Keratinocyte (primary cell): ENCODE data around the gene PTPRD.

Experiments
- EZH2 ChIP-seq: IDR thresholded peaks from one replicate; pipeline ENCODE4 v1.6.1; 2012; ENCODE audit warnings: inconsistent platforms, mild to moderate bottlenecking, low read length, moderate library complexity
- TF ChIP-seq, protein P1 (sequence below), 3 experiments: IDR thresholded peaks in 1 of 3; conservative IDR thresholded peaks in 1 of 3; optimal IDR thresholded peaks in 1 of 3; 2 replicates in 2 of 3; 3 replicates in 1 of 3; pipeline versions ENCODE3 to v1.5.1; 2011; ENCODE audit warnings: low read length in 3 of 3, mild to moderate bottlenecking in 3 of 3, moderate library complexity in 2 of 3, control low read depth in 1 of 3, inconsistent platforms in 1 of 3; ENCODE audit not compliant: insufficient read depth in 2 of 3; ENCODE audit errors: extremely low read depth in 1 of 3

DNA sequence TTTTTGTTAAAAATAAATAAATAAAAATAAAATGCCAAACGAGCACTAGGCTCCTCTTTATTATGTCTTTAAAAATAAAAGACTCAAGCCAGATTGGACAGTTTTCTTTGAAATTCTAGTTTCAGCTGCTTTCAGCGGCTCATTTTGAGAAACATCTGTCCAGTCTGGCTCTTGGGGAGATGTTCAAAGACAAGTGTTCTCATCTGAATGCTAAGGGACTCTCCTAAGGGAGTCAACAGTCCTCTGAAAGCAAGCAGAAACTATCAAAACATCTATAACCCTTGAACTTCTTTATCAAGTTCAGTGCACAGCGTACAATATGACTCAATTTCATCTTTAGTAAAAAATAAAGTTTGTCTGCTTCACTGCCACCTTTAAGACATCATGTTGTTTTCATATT is 1927.0 kb downstream of the PTPRD start:
- TF ChIP-seq, protein P1, sequence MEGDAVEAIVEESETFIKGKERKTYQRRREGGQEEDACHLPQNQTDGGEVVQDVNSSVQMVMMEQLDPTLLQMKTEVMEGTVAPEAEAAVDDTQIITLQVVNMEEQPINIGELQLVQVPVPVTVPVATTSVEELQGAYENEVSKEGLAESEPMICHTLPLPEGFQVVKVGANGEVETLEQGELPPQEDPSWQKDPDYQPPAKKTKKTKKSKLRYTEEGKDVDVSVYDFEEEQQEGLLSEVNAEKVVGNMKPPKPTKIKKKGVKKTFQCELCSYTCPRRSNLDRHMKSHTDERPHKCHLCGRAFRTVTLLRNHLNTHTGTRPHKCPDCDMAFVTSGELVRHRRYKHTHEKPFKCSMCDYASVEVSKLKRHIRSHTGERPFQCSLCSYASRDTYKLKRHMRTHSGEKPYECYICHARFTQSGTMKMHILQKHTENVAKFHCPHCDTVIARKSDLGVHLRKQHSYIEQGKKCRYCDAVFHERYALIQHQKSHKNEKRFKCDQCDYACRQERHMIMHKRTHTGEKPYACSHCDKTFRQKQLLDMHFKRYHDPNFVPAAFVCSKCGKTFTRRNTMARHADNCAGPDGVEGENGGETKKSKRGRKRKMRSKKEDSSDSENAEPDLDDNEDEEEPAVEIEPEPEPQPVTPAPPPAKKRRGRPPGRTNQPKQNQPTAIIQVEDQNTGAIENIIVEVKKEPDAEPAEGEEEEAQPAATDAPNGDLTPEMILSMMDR (optimal IDR thresholded peaks at IDR 0.05 in 1 of 3, IDR thresholded peaks at IDR 0.05 in 1 of 3, conservative IDR thresholded peaks at IDR 0.05 in 1 of 3; ENCODE audit: extremely low read depth in 1 of 3, insufficient read depth in 2 of 3, low read length in 3 of 3): no peak
- TF ChIP-seq EZH2: no peak
